GM13976 (cell line): ENCODE data around the gene PCBD1.

Experiments
- DNase-seq: peaks from one replicate; pipeline ENCODE4 v3.0.0; 2012; ENCODE audit warnings: low spot score
- in situ Hi-C: fragments of 300-500 bp; cut with MboI; formaldehyde crosslinking; loops from one replicate; pipeline ENCODE4 v1.12.0; 2022; ENCODE audit warnings: low sequenced_read_pairs, mixed read lengths, inconsistent platforms; ENCODE audit not compliant: unreplicated experiment
- TF ChIP-seq, protein P1 (sequence below): IDR thresholded peaks from 2 replicates; pipeline ENCODE4 v1.5.1; 2012; ENCODE audit warnings: borderline replicate concordance, mild to moderate bottlenecking; ENCODE audit not compliant: insufficient read depth; ENCODE audit errors: extremely low read depth, missing control alignments, control extremely low read depth

PCBD1 gene

DNA sequence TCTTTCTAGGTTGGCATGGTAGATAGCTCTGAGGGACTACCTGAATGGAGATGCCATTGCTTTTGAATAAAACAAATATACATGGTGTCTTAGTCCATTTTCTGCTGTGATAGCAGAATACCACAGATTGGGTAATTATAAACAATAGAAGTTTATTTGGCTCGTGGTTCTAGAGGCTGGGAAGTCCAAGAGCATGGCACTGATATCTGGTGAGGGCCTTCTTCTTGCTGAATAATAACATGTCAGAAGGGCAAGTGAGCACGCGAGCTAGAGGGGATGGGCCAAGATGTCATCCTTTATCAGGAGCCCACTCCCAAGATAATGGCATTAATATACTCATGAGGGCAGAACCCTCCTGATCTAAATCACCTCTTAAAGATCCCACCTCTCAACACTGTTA lies 50.7 kb downstream of the PCBD1 start:
- in situ Hi-C loops, result no loop called here
- TF ChIP-seq, protein P1, sequence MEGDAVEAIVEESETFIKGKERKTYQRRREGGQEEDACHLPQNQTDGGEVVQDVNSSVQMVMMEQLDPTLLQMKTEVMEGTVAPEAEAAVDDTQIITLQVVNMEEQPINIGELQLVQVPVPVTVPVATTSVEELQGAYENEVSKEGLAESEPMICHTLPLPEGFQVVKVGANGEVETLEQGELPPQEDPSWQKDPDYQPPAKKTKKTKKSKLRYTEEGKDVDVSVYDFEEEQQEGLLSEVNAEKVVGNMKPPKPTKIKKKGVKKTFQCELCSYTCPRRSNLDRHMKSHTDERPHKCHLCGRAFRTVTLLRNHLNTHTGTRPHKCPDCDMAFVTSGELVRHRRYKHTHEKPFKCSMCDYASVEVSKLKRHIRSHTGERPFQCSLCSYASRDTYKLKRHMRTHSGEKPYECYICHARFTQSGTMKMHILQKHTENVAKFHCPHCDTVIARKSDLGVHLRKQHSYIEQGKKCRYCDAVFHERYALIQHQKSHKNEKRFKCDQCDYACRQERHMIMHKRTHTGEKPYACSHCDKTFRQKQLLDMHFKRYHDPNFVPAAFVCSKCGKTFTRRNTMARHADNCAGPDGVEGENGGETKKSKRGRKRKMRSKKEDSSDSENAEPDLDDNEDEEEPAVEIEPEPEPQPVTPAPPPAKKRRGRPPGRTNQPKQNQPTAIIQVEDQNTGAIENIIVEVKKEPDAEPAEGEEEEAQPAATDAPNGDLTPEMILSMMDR, result no peak
- DNase-seq, result no peak

DNA sequence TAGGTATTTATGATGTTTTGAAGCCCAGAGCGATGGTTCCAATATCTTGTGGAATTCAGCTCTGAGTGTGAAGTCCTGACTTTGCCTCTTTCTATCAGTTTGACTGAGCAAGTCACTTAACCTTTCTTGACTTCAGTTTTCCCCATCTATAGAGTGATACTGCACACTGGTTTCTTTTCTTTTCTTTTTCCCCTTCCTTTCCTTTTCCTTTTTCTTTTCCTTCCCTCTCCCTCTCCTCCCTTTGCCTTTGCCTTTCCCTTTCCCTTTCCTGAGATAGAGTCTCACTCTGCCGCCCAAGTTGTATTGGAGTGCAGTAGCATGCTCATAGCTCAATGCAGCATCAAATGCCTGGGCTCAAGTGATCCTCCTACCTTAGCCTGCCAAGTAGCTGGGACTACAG lies 52.0 kb downstream of the PCBD1 start:
- TF ChIP-seq, protein P1, result no peak
- DNase-seq, result no peak
- in situ Hi-C loops, result no loop called here

DNA sequence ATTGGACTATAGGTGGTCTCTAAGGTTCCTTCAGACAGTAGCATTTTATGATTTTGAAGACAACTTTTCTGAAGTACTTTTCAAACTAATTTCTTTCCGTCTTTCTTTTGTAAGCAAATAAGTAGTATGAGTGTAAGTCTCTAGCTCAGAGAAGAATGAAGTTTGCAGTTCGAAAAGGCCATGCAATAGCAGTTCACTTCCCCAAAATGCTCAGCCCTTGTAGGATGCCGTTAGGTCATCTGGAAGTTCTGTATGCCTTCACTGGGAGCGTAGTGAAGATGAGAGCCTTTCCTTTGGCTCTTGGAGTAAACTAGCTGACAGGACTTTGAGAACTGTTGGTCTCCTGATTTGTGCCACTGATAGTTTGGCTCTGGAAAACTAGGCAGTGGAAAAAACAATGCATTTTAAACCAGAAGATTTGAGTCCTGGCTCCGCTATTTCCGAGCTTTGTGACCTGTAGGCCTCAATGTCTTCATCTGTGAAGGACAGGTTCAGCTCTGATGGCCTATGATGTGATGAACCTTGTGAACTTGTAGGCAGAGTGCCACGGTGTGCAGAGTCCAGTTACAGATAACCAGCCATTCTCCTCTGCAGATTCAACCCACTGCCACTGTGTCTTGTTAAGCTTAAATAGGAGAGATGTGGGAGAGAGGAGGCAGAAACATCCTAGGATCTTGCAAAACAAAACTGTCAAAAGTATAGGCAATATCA lies 53.8 kb downstream of the PCBD1 start:
- no peak for DNase-seq
- in situ Hi-C loops, result no loop called here
- TF ChIP-seq, protein P1, result no peak

DNA sequence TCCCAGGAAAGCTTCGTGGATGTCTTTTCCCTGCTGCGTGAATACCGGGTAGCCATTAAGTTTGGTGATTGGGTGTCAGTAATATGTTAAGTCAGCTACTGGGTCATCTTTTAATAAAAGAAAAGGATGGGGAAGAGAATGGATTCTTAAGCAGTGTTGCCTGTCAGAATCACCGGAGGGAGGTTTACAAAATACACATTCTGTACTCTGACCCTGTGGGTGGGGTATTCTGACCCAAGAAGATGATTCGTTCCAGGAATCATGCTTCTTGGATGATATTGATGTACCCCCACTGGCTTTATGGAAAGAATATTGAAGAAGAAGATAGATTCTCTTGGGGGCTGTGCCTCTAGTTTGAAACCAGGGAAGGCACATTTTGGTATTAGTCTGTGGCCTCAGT lies 54.3 kb downstream of the PCBD1 start:
- in situ Hi-C loops, result no loop called here
- TF ChIP-seq, protein P1, result no peak
- no peak for DNase-seq

DNA sequence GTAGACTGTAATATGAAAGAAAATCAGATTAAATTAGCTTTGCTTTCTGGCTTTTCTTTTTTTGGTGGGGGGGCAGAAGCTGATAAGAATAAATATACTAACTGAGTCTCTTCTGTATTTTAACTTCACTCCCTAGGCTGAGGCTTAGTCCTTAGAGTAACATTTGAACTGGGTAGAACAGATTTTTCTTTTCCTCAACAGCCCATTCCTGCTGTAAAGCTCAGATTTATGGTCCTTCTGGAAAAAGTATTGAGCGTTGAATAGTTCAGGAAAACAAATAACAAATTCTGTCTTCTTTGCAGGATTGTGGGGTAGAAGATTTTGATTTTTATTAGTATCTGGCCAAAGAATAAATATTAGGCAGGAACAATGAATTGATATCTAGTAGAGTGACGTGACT lies 54.8 kb downstream of the PCBD1 start:
- TF ChIP-seq, protein P1, result no peak
- in situ Hi-C loops, result no loop called here
- DNase-seq, result no peak
